Chondrocyte (in vitro differentiated cells): ENCODE measurements around the gene RPTN. TPM values are rescaled to one million over a fixed set of nuclear protein-coding genes. Genes with fewer than 3 reads are reported as not detected.

Experiments used
- DNase-seq: peaks from one replicate; pipeline ENCODE4 v3.0.0; 2021; ENCODE audit warnings: mixed read lengths, low spot score
- H3K27ac Mint-ChIP-seq: one replicate; pipeline ENCODE4 v1.8.0; 2021; ENCODE audit warnings: mild to moderate bottlenecking, moderate library complexity, mixed read lengths; ENCODE audit not compliant: unreplicated experiment
- H3K27me3 Mint-ChIP-seq: 2 replicates; pipeline ENCODE4 v1.8.0; 2021; ENCODE audit warnings: low read depth, mixed read lengths
- H3K36me3 Mint-ChIP-seq: 2 replicates; pipeline ENCODE4 v1.8.0; 2021; ENCODE audit warnings: low read depth, mixed read lengths
- H3K4me1 Mint-ChIP-seq: 2 replicates; pipeline ENCODE4 v1.8.0; 2021; ENCODE audit warnings: low read depth, mild to moderate bottlenecking, mixed read lengths
- H3K4me3 Mint-ChIP-seq: one replicate; pipeline ENCODE4 v1.8.0; 2021; ENCODE audit warnings: mild to moderate bottlenecking, moderate library complexity, mixed read lengths; ENCODE audit not compliant: unreplicated experiment
- H3K9me3 Mint-ChIP-seq: 2 replicates; pipeline ENCODE4 v1.8.0; 2021; ENCODE audit warnings: low read depth, mixed read lengths
- CTCF ChIP-seq: fragments of 200-600 bp; sonication (generic); IDR thresholded peaks from 2 replicates; pipeline ENCODE4 v1.5.0; 2021; ENCODE audit warnings: antibody characterized with exemption, mild to moderate bottlenecking, moderate library complexity
- total RNA-seq: library from RNA; stranded (reverse); gene quantifications from 3 replicates; pipeline ENCODE4 v1.2.1, GENCODE V29; 2021

Gene RPTN
- total RNA-seq, 1 donor from 2014 or later: not detected

GRCh38 chr1:152190589-152190988 lies 31.6 kb upstream of the RPTN start:
- DNase-seq: no peak
- no peaks in the 10 kb centered on the region for H3K36me3 Mint-ChIP-seq
- H3K4me1 Mint-ChIP-seq: no peaks in the 10 kb centered on the region
- no peak overlapping the region for H3K27ac Mint-ChIP-seq
- no peak for TF ChIP-seq CTCF
- no peak overlapping the region for H3K4me3 Mint-ChIP-seq
- H3K27me3 Mint-ChIP-seq: peaks cover 24% of the 10 kb centered on the region
- no peaks in the 10 kb centered on the region for H3K9me3 Mint-ChIP-seq

GRCh38 chr1:152189657-152190442 lies 30.8 kb upstream of the RPTN start:
- Mint-ChIP-seq H3K9me3 (no peaks in the 10 kb centered on the region), H3K4me3 (no peak overlapping the region), H3K27me3 (peaks cover 27% of the 10 kb centered on the region), H3K36me3 (no peaks in the 10 kb centered on the region), H3K27ac (no peak overlapping the region), H3K4me1 (peaks cover 3% of the 10 kb centered on the region)
- TF ChIP-seq CTCF: peak; percentile 79
- DNase-seq: no peak

- Mint-ChIP-seq H3K27ac (no peak overlapping the region), H3K27me3 (peaks cover 25% of the 10 kb centered on the region), H3K4me3 (no peak overlapping the region), H3K4me1 (peaks cover 3% of the 10 kb centered on the region), H3K9me3 (no peaks in the 10 kb centered on the region), H3K36me3 (no peaks in the 10 kb centered on the region)
- TF ChIP-seq CTCF: peak; percentile 72
- DNase-seq: peak; percentile 84
Measured at GRCh38 chr1:152188673-152189591, 29.9 kb upstream of the RPTN start.

- Mint-ChIP-seq H3K4me3 (no peak overlapping the region), H3K27ac (no peak overlapping the region), H3K36me3 (no peaks in the 10 kb centered on the region), H3K9me3 (no peaks in the 10 kb centered on the region), H3K4me1 (peaks cover 7% of the 10 kb centered on the region), H3K27me3 (peaks cover 23% of the 10 kb centered on the region)
- no peak for DNase-seq
- TF ChIP-seq CTCF: no peak
Measured at GRCh38 chr1:152186556-152187285, 27.7 kb upstream of the RPTN start.
